ENCODE results near the gene EIF4EBP3. TPM values are rescaled to one million over a fixed set of nuclear protein-coding genes. Genes with fewer than 3 reads are reported as not detected.

The EIF4EBP3 gene
- polyA plus RNA-seq, 1 of the 3 experiments (the other 2 are of a cell fraction): 1.1 TPM

GRCh38 chr5:140545606-140546005 lies 1.9 kb upstream of the EIF4EBP3 start:
- Histone ChIP-seq H3F3A (replicated peaks; ENCODE audit: insufficient read depth) (peaks cover 37% of the 10 kb centered on the region), H3K4me1 (ENCODE audit: control insufficient read depth in 1 of 2, insufficient read depth in 2 of 2, low read depth in 1 of 2, low read length in 1 of 2) (peaks cover 8 to 41% of the 10 kb centered on the region in 2 experiments; a peak in 3 of 4 replicates), H3K9me2 (no peaks in the 10 kb centered on the region), H3K9ac (no peak overlapping the region), H3K4me3 (ENCODE audit: low read depth in 2 of 2, low read length in 1 of 2) (no peak overlapping the region), H4K20me1 (ENCODE audit: insufficient read depth) (no peaks in the 10 kb centered on the region; the same call in 1 of the 2 replicates), H3K27me3 (ENCODE audit: insufficient read depth) (no peaks in the 10 kb centered on the region), H3K4me2 (no peak overlapping the region), H3K79me2 (ENCODE audit: insufficient read depth) (peaks cover 8% of the 10 kb centered on the region; the same call in 1 of the 2 replicates), H3K27ac (ENCODE audit: low read depth in 2 of 2, low read length in 1 of 2) (no peak overlapping the region), H3K9me3 (no peaks in the 10 kb centered on the region), H3K36me3 (replicated peaks in 1 of 2; ENCODE audit: control insufficient read depth in 1 of 2, insufficient read depth in 2 of 2, low read length in 1 of 2) (peaks cover 41 to 43% of the 10 kb centered on the region in 2 experiments), H2AFZ (ENCODE audit: low read depth) (no peak overlapping the region)
- POLR2A ChIA-PET: no interaction called here
- 95% methylated on average over 10 of the region's 10 CpGs for WGBS (ENCODE audit: low lambda C conversion rate)
- TF ChIP-seq REST (IDR thresholded peaks at IDR 0.05; ENCODE audit: low read depth, low read length) (no peak), SMC3 (IDR thresholded peaks at IDR 0.05; ENCODE audit: low read depth, low read length) (no peak), EZH2phosphoT487 (IDR thresholded peaks at IDR 0.05; ENCODE audit: borderline replicate concordance, low read depth) (no peak), RFX5 (IDR thresholded peaks at IDR 0.05; ENCODE audit: low read length) (no peak), MAX (IDR thresholded peaks at IDR 0.05; ENCODE audit: low read depth) (no peak), USF1 (IDR thresholded peaks at IDR 0.05; ENCODE audit: borderline replicate concordance, low read depth) (no peak), RXRA (IDR thresholded peaks at IDR 0.05; ENCODE audit: borderline replicate concordance, low read depth) (no peak)
- CTCF ChIA-PET: no interaction called here
- DNase-seq: no peak

GRCh38 chr5:140546851-140547507 lies 483 bp upstream of the EIF4EBP3 start:
- Histone ChIP-seq H3F3A (replicated peaks; ENCODE audit: insufficient read depth) (peaks cover 46% of the 10 kb centered on the region), H3K4me3 (ENCODE audit: low read depth in 2 of 2, low read length in 1 of 2) (no peak overlapping the region), H4K20me1 (ENCODE audit: insufficient read depth) (no peaks in the 10 kb centered on the region; the same call in 1 of the 2 replicates), H3K4me1 (ENCODE audit: control insufficient read depth in 1 of 2, insufficient read depth in 2 of 2, low read depth in 1 of 2, low read length in 1 of 2) (peaks cover 8 to 46% of the 10 kb centered on the region in 2 experiments; a peak in 3 of 4 replicates), H3K9me2 (no peaks in the 10 kb centered on the region), H3K27ac (ENCODE audit: low read depth in 2 of 2, low read length in 1 of 2) (peak overlapping the region; percentile 46 to 87; a peak in 3 of 4 replicates), H3K4me2 (peak overlapping the region; percentile 33; the same call in 1 of the 2 replicates), H3K27me3 (ENCODE audit: insufficient read depth) (no peaks in the 10 kb centered on the region), H3K79me2 (ENCODE audit: insufficient read depth) (peaks cover 14% of the 10 kb centered on the region; the same call in 1 of the 2 replicates), H3K9ac (no peak overlapping the region), H3K36me3 (replicated peaks in 1 of 2; ENCODE audit: control insufficient read depth in 1 of 2, insufficient read depth in 2 of 2, low read length in 1 of 2) (peaks cover 28 to 43% of the 10 kb centered on the region in 2 experiments), H3K9me3 (no peaks in the 10 kb centered on the region), H2AFZ (ENCODE audit: low read depth) (no peak overlapping the region; the same call in 1 of the 2 replicates)
- CTCF ChIA-PET: interaction anchor here (0.8 to 2.0 kb wide), 6 partner anchors 10 to 161 kb away, joined by 3 to 7 read pairs (median 3); partner anchors contain the start of gene SRA1
- no peak for DNase-seq
- 84% methylated on average over 13 of the region's 13 CpGs for WGBS (ENCODE audit: low lambda C conversion rate)
- POLR2A ChIA-PET: interaction anchor here (1.1 to 3.1 kb wide), 5 partner anchors 9 to 145 kb away, joined by 3 to 21 read pairs (median 6); partner anchors contain the start of genes ANKHD1, APBB3, IK and NDUFA2
- no peak for TF ChIP-seq TCF12 (IDR thresholded peaks at IDR 0.05)
- TF ChIP-seq ZBTB33 (IDR thresholded peaks at IDR 0.05; ENCODE audit: borderline replicate concordance, low read depth): no peak
- no peak for TF ChIP-seq NRF1 (IDR thresholded peaks at IDR 0.05; ENCODE audit: low read depth, low read length)
- no peak for TF ChIP-seq FOSL2 (IDR thresholded peaks at IDR 0.05; ENCODE audit: borderline replicate concordance, low read depth)
- TF ChIP-seq EZH2phosphoT487 (IDR thresholded peaks at IDR 0.05; ENCODE audit: borderline replicate concordance, low read depth): no peak
- no peak for TF ChIP-seq GATA2 (CRISPR knock-in tag; IDR thresholded peaks at IDR 0.05)
- TF ChIP-seq MXI1 (IDR thresholded peaks at IDR 0.05; ENCODE audit: low read depth, low read length): no peak
- no peak for TF ChIP-seq YY1 (IDR thresholded peaks at IDR 0.05; ENCODE audit: low read depth)
- TF ChIP-seq EP300 (IDR thresholded peaks at IDR 0.05; ENCODE audit: borderline replicate concordance in 1 of 2, low read depth in 1 of 2, low read length in 1 of 2): no peak
